Uterus (tissue), 2 donors: ENCODE results near the gene GUCA2A.

Experiments used
- POLR2A ChIP-seq, 2 donors: fragments of 450-650 bp; IDR thresholded peaks; one replicate each; pipeline ENCODE4 v1.6.1; 2016; ENCODE audit warnings: antibody characterized with exemption in 2 of 2, mild to moderate bottlenecking in 1 of 2, moderate library complexity in 1 of 2
- TF ChIP-seq, protein P1 (sequence below), 4 experiments: fragments of 200-600 bp in 2 of 4; fragments of 450-650 bp in 2 of 4; sonication (generic) in 2 of 4; IDR thresholded peaks; one replicate each; pipeline ENCODE4 v1.5.1; 2016 to 2019; ENCODE audit warnings: antibody characterized with exemption in 4 of 4, mild to moderate bottlenecking in 2 of 4, moderate library complexity in 1 of 4

- TF ChIP-seq, protein P1, sequence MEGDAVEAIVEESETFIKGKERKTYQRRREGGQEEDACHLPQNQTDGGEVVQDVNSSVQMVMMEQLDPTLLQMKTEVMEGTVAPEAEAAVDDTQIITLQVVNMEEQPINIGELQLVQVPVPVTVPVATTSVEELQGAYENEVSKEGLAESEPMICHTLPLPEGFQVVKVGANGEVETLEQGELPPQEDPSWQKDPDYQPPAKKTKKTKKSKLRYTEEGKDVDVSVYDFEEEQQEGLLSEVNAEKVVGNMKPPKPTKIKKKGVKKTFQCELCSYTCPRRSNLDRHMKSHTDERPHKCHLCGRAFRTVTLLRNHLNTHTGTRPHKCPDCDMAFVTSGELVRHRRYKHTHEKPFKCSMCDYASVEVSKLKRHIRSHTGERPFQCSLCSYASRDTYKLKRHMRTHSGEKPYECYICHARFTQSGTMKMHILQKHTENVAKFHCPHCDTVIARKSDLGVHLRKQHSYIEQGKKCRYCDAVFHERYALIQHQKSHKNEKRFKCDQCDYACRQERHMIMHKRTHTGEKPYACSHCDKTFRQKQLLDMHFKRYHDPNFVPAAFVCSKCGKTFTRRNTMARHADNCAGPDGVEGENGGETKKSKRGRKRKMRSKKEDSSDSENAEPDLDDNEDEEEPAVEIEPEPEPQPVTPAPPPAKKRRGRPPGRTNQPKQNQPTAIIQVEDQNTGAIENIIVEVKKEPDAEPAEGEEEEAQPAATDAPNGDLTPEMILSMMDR (IDR thresholded peaks at IDR 0.05) = no peak
- no peak for TF ChIP-seq POLR2A (IDR thresholded peaks at IDR 0.05)
Observed at GRCh38 chr1:42173961-42174735, 9.6 kb upstream of the GUCA2A start.
